Endothelial cell of umbilical vein (primary cell): ENCODE results near the gene ABCC5. TPM values are rescaled to one million over a fixed set of nuclear protein-coding genes. Genes with fewer than 3 reads are reported as not detected.

Experiments
- BruUV-seq: library from RNA; stranded (reverse); fragments of 400-500 nt; replicated peaks from 2 replicates; lab custom pipeline; 2021; lab: Mats Ljungman, UMichigan
- CTCF ChIA-PET: fragments of 300-600, 350-600 bp; sonication (Branson Sonifier 250); formaldehyde crosslinking; loops from one replicate; lab custom pipeline; 2021; ENCODE audit warnings: antibody characterized with exemption, inconsistent platforms; lab: Charles Lee
- POLR2A ChIA-PET: fragments of 300-600, 350-600 bp; sonication (Branson Sonifier 250); formaldehyde crosslinking; loops from one replicate; lab custom pipeline; 2021; ENCODE audit warnings: antibody characterized with exemption, inconsistent platforms; lab: Charles Lee
- DNase-seq: peaks from one replicate; pipeline ENCODE4 v3.0.0-alpha.2; 2011; ENCODE audit warnings: low read depth, low spot score
- FAIRE-seq: peaks from 2 replicates; lab custom pipeline; 2011; peaks lifted over from hg19 to GRCh38; lab: Jason Lieb, UNC
- H2AFZ ChIP-seq: 2 replicates; pipeline ENCODE4 v1.6.0; 2012; ENCODE audit warnings: low read depth, low read length, control low read depth, inconsistent platforms
- H3K27ac ChIP-seq: 2 replicates; pipeline ENCODE4 v1.5.1; 2011; ENCODE audit warnings: low read depth, mild to moderate bottlenecking, control low read depth, low read length, moderate library complexity; ENCODE audit not compliant: insufficient read depth
- H3K27me3 ChIP-seq, 2 experiments: 2 replicates each; pipeline versions ENCODE4 v1.6.0 to v1.6.1; 2011; ENCODE audit warnings: low read length in 2 of 2, mixed read lengths in 1 of 2; ENCODE audit not compliant: control insufficient read depth in 2 of 2, insufficient read depth in 2 of 2
- H3K36me3 ChIP-seq, 2 experiments: 2 replicates in 1 of 2; 3 replicates in 1 of 2; pipeline ENCODE4 v1.5.1; 2011; ENCODE audit warnings: low read length in 2 of 2, mild to moderate bottlenecking in 1 of 2, moderate library complexity in 1 of 2; ENCODE audit not compliant: control insufficient read depth in 2 of 2, insufficient read depth in 2 of 2; ENCODE audit errors: extremely low read depth in 1 of 2
- H3K4me1 ChIP-seq: 3 replicates; pipeline ENCODE4 v1.5.1; 2011; ENCODE audit warnings: mild to moderate bottlenecking, low read length; ENCODE audit not compliant: control insufficient read depth, insufficient read depth; ENCODE audit errors: extremely low read depth
- H3K4me2 ChIP-seq: 2 replicates; pipeline ENCODE4 v1.6.1; 2011; ENCODE audit warnings: low read length, control low read depth, mixed read lengths; ENCODE audit not compliant: insufficient read depth
- H3K4me3 ChIP-seq, 3 experiments: fragments of 200-600 bp in 1 of 3; sonication (generic), shearing (Covaris generic) in 1 of 3; replicated peaks in 1 of 3; 2 replicates each; pipeline ENCODE4 v1.5.1; 2011 to 2016; ENCODE audit warnings: control low read depth in 3 of 3, low read length in 3 of 3, mild to moderate bottlenecking in 2 of 3, inconsistent platforms in 1 of 3, low read depth in 1 of 3, moderate library complexity in 1 of 3; ENCODE audit not compliant: insufficient read depth in 1 of 3
- H3K79me2 ChIP-seq: 2 replicates; pipeline ENCODE4 v1.6.0; 2012; ENCODE audit warnings: low read length, inconsistent platforms; ENCODE audit not compliant: control insufficient read depth, insufficient read depth
- H3K9ac ChIP-seq: replicated peaks from 2 replicates; pipeline ENCODE3; 2011; ENCODE audit warnings: low read length, control low read depth; ENCODE audit not compliant: insufficient read depth; ENCODE audit errors: extremely low read depth
- H3K9me1 ChIP-seq: replicated peaks from 3 replicates; pipeline ENCODE4 v1.6.0; 2011; ENCODE audit warnings: mild to moderate bottlenecking, low read length; ENCODE audit not compliant: control insufficient read depth, insufficient read depth; ENCODE audit errors: extremely low read depth
- H3K9me3 ChIP-seq: replicated peaks from 2 replicates; pipeline ENCODE4 v1.5.1; 2012; ENCODE audit warnings: low read length, inconsistent platforms; ENCODE audit not compliant: control insufficient read depth, insufficient read depth
- H4K20me1 ChIP-seq: replicated peaks from 2 replicates; pipeline ENCODE3; 2011; ENCODE audit warnings: mild to moderate bottlenecking, low read length; ENCODE audit not compliant: control insufficient read depth, insufficient read depth; ENCODE audit errors: extremely low read depth
- CTCF ChIP-seq, 2 donors: IDR thresholded peaks; 1 replicate in 1 of 2; 2 replicates in 1 of 2; pipeline ENCODE4 v1.5.1; 2011; ENCODE audit warnings: low read length in 2 of 2, mild to moderate bottlenecking in 2 of 2, moderate library complexity in 2 of 2, control low read depth in 1 of 2, inconsistent platforms in 1 of 2, low read depth in 1 of 2; ENCODE audit not compliant: insufficient read depth in 1 of 2; ENCODE audit errors: extremely low read depth in 1 of 2
- EZH2 ChIP-seq: IDR thresholded peaks from 2 replicates; pipeline ENCODE4 v1.6.1; 2012; ENCODE audit warnings: borderline replicate concordance, low read depth, mild to moderate bottlenecking, moderate library complexity, low read length, inconsistent platforms; ENCODE audit not compliant: severe bottlenecking
- FOS ChIP-seq: IDR thresholded peaks from 2 replicates; pipeline ENCODE4 v1.6.1; 2011; ENCODE audit warnings: mild to moderate bottlenecking, low read length, moderate library complexity, borderline replicate concordance; ENCODE audit not compliant: insufficient read depth
- GATA2 ChIP-seq: IDR thresholded peaks from 2 replicates; pipeline ENCODE4 v1.7.0; 2011; ENCODE audit warnings: low read depth, mild to moderate bottlenecking, moderate library complexity, mixed read lengths, low read length; ENCODE audit not compliant: insufficient read length, insufficient read depth
- JUN ChIP-seq: IDR thresholded peaks from 2 replicates; pipeline ENCODE4 v1.6.1; 2011; ENCODE audit warnings: borderline replicate concordance, low read depth; ENCODE audit not compliant: insufficient read length, insufficient read depth
- MAX ChIP-seq: IDR thresholded peaks from 2 replicates; pipeline ENCODE4 v1.6.1; 2011; ENCODE audit not compliant: insufficient read depth, insufficient read length
- MYC ChIP-seq: IDR thresholded peaks from one replicate; pipeline ENCODE4 v1.6.1; 2011; ENCODE audit warnings: mild to moderate bottlenecking, low read depth, low read length
- POLR2A ChIP-seq: IDR thresholded peaks from 2 replicates; pipeline ENCODE4 v1.6.1; 2012; ENCODE audit warnings: low read depth, mild to moderate bottlenecking, control low read depth, low read length
- POLR2AphosphoS5 ChIP-seq: IDR thresholded peaks from 2 replicates; pipeline ENCODE4 v1.6.1; 2012; ENCODE audit warnings: low read depth, mild to moderate bottlenecking, control low read depth, low read length, moderate library complexity; ENCODE audit not compliant: insufficient read depth
- dilution Hi-C: fragments of 300-500 bp; cut with MboI; formaldehyde crosslinking; loops from one replicate; pipeline ENCODE4 v1.15.0; 2019; ENCODE audit warnings: low sequenced_read_pairs; ENCODE audit not compliant: extremely low pct_ligation_motif_present
- intact Hi-C: fragments of 100-400 bp; cut with micrococcal nuclease; formaldehyde crosslinking; loops from one replicate; pipeline ENCODE4 v1.10.0; 2022
- polyA plus RNA-seq, 4 experiments: library from polyadenylated mRNA; depleted of rRNA in 3 of 4; stranded (reverse) in 3 of 4; unstranded in 1 of 4; fragments of >200 nt; gene quantifications; 2 replicates each; pipeline versions ENCODE4 v1.2.1 to v1.2.3, GENCODE V29; 2011 to 2012; ENCODE audit warnings: missing spikeins in 1 of 4
- total RNA-seq: library from RNA; stranded (reverse); gene quantifications from 2 replicates; pipeline ENCODE4 v1.2.3, GENCODE V29; 2021

The ABCC5 gene
- total and polyA plus RNA-seq, 2 donors (not counting 3 experiments of a cell fraction or from before 2014, with no cell fraction given): 22.5 to 24.6 TPM

GRCh38 chr3:183930086-183930485 is 87.6 kb downstream of the ABCC5 start:
- H3K27me3 ChIP-seq: no peaks in the 10 kb centered on the region
- ChIA-PET POLR2A (no interaction called here), CTCF (no interaction called here)
- intact Hi-C loops (no loop called here), dilution Hi-C loops (no loop called here)
- H3K4me2 ChIP-seq: no peak overlapping the region
- H2AFZ ChIP-seq: no peak overlapping the region
- no TSS peak for BruUV-seq
- peaks cover 2 to 7% of the 10 kb centered on the region in 2 experiments for H3K36me3 ChIP-seq
- H3K4me1 ChIP-seq: no peaks in the 10 kb centered on the region
- DNase-seq: no peak
- TF ChIP-seq MYC: no peak
- no peak for TF ChIP-seq CTCF (IDR thresholded peaks at IDR 0.05; ENCODE audit: extremely low read depth in 1 of 2, insufficient read depth in 1 of 2, low read depth in 1 of 2, low read length in 2 of 2)
- TF ChIP-seq POLR2A: no peak
- no peak for TF ChIP-seq MAX
- TF ChIP-seq FOS: no peak
- TF ChIP-seq POLR2AphosphoS5: no peak
- TF ChIP-seq JUN: no peak
- TF ChIP-seq EZH2: no peak
- TF ChIP-seq GATA2: no peak
- no peaks in the 10 kb centered on the region for H3K9me1 ChIP-seq
- no peak overlapping the region for H3K9ac ChIP-seq
- no peak for FAIRE-seq
- H3K9me3 ChIP-seq: no peaks in the 10 kb centered on the region
- H4K20me1 ChIP-seq: no peaks in the 10 kb centered on the region
- H3K79me2 ChIP-seq: no peaks in the 10 kb centered on the region
- no peak overlapping the region for H3K4me3 ChIP-seq
- no peak overlapping the region for H3K27ac ChIP-seq
